ENCODE measurements around the gene FLNA. TPM values are rescaled to one million over a fixed set of nuclear protein-coding genes. Genes with fewer than 3 reads are reported as not detected.

The FLNA gene
- total and polyA plus RNA-seq, 4 donors: 187 to 384 (median 237) TPM

- DNase-seq (ENCODE audit: low read depth in 4 of 6, low spot score in 6 of 6): peak in 1 of 6 donors; percentile 72
- Histone ChIP-seq H3K4me3 (ENCODE audit: low read depth, low read length) (no peak overlapping the region), H3K27me3 (ENCODE audit: control insufficient read depth, insufficient read depth, low read length) (no peaks in the 10 kb centered on the region), H3K27ac (ENCODE audit: low read depth, low read length) (no peak overlapping the region), H3K36me3 (ENCODE audit: control insufficient read depth, insufficient read depth, low read length) (no peaks in the 10 kb centered on the region), H3K4me1 (ENCODE audit: control insufficient read depth, insufficient read depth, low read length) (peaks cover 8% of the 10 kb centered on the region), H3K9me3 (ENCODE audit: control insufficient read depth, insufficient read depth, low read length) (no peaks in the 10 kb centered on the region)
- 44% methylated on average over 10 of the region's 11 CpGs for WGBS (ENCODE audit: insufficient coverage)
These were observed 47.2 kb downstream of the FLNA start for GRCh38 chrX:154327038-154327820.

- no peak for DNase-seq (ENCODE audit: low read depth in 4 of 6, low spot score in 6 of 6)
- H3K9me3 ChIP-seq (ENCODE audit: control insufficient read depth, insufficient read depth, low read length): no peaks in the 10 kb centered on the region
- H3K27ac ChIP-seq (ENCODE audit: low read depth, low read length): no peak overlapping the region
- H3K36me3 ChIP-seq (ENCODE audit: control insufficient read depth, insufficient read depth, low read length): no peaks in the 10 kb centered on the region
- H3K4me3 ChIP-seq (ENCODE audit: low read depth, low read length): no peak overlapping the region
- no peaks in the 10 kb centered on the region for H3K27me3 ChIP-seq (ENCODE audit: control insufficient read depth, insufficient read depth, low read length)
- H3K4me1 ChIP-seq (ENCODE audit: control insufficient read depth, insufficient read depth, low read length): peaks cover 8% of the 10 kb centered on the region
- WGBS (ENCODE audit: insufficient coverage): 70% methylated on average over 7 of the region's 8 CpGs
These were observed 48.9 kb downstream of the FLNA start for GRCh38 chrX:154325541-154325940.

- WGBS (ENCODE audit: insufficient coverage): 61% methylated on average over 7 of the region's 7 CpGs
- no peaks in the 10 kb centered on the region for H3K9me3 ChIP-seq (ENCODE audit: control insufficient read depth, insufficient read depth, low read length)
- H3K27me3 ChIP-seq (ENCODE audit: control insufficient read depth, insufficient read depth, low read length): no peaks in the 10 kb centered on the region
- no peak for DNase-seq (ENCODE audit: low read depth in 4 of 6, low spot score in 6 of 6)
- no peaks in the 10 kb centered on the region for H3K36me3 ChIP-seq (ENCODE audit: control insufficient read depth, insufficient read depth, low read length)
- H3K4me1 ChIP-seq (ENCODE audit: control insufficient read depth, insufficient read depth, low read length): peaks cover 5% of the 10 kb centered on the region
- no peak overlapping the region for H3K4me3 ChIP-seq (ENCODE audit: low read depth, low read length)
- H3K27ac ChIP-seq (ENCODE audit: low read depth, low read length): no peak overlapping the region
These were observed 50.9 kb downstream of the FLNA start for GRCh38 chrX:154323537-154323936.

GRCh38 chrX:154322890-154323289, 51.5 kb downstream of the FLNA start:
- Histone ChIP-seq H3K9me3 (ENCODE audit: control insufficient read depth, insufficient read depth, low read length) (no peaks in the 10 kb centered on the region), H3K36me3 (ENCODE audit: control insufficient read depth, insufficient read depth, low read length) (no peaks in the 10 kb centered on the region), H3K27ac (ENCODE audit: low read depth, low read length) (no peak overlapping the region), H3K27me3 (ENCODE audit: control insufficient read depth, insufficient read depth, low read length) (no peaks in the 10 kb centered on the region), H3K4me1 (ENCODE audit: control insufficient read depth, insufficient read depth, low read length) (peaks cover 4% of the 10 kb centered on the region), H3K4me3 (ENCODE audit: low read depth, low read length) (no peak overlapping the region)
- no peak for DNase-seq (ENCODE audit: low read depth in 4 of 6, low spot score in 6 of 6)
- 65% methylated on average over 9 of the region's 10 CpGs for WGBS (ENCODE audit: insufficient coverage)

GRCh38 chrX:154321594-154321993, 52.8 kb downstream of the FLNA start:
- H3K4me1 ChIP-seq (ENCODE audit: control insufficient read depth, insufficient read depth, low read length): no peaks in the 10 kb centered on the region
- H3K36me3 ChIP-seq (ENCODE audit: control insufficient read depth, insufficient read depth, low read length): no peaks in the 10 kb centered on the region
- 65% methylated on average over 10 of the region's 10 CpGs for WGBS (ENCODE audit: insufficient coverage)
- DNase-seq (ENCODE audit: low read depth in 4 of 6, low spot score in 6 of 6): peak in 2 of 6 donors; percentile 73 to 75
- no peaks in the 10 kb centered on the region for H3K27me3 ChIP-seq (ENCODE audit: control insufficient read depth, insufficient read depth, low read length)
- H3K4me3 ChIP-seq (ENCODE audit: low read depth, low read length): no peak overlapping the region
- H3K9me3 ChIP-seq (ENCODE audit: control insufficient read depth, insufficient read depth, low read length): no peaks in the 10 kb centered on the region
- no peak overlapping the region for H3K27ac ChIP-seq (ENCODE audit: low read depth, low read length)

- DNase-seq (ENCODE audit: low read depth in 4 of 6, low spot score in 6 of 6): no peak
- WGBS (ENCODE audit: insufficient coverage): 65% methylated on average over 3 of the region's 7 CpGs
- Histone ChIP-seq H3K36me3 (ENCODE audit: control insufficient read depth, insufficient read depth, low read length) (no peaks in the 10 kb centered on the region), H3K4me3 (ENCODE audit: low read depth, low read length) (no peak overlapping the region), H3K27ac (ENCODE audit: low read depth, low read length) (no peak overlapping the region), H3K27me3 (ENCODE audit: control insufficient read depth, insufficient read depth, low read length) (no peaks in the 10 kb centered on the region), H3K4me1 (ENCODE audit: control insufficient read depth, insufficient read depth, low read length) (no peaks in the 10 kb centered on the region), H3K9me3 (ENCODE audit: control insufficient read depth, insufficient read depth, low read length) (no peaks in the 10 kb centered on the region)
These were observed 53.3 kb downstream of the FLNA start for GRCh38 chrX:154321152-154321551.

GRCh38 chrX:154320406-154320805, 54.0 kb downstream of the FLNA start:
- H3K9me3 ChIP-seq (ENCODE audit: control insufficient read depth, insufficient read depth, low read length): no peaks in the 10 kb centered on the region
- 85% methylated on average over 8 of the region's 11 CpGs for WGBS (ENCODE audit: insufficient coverage)

GRCh38 chrX:154317391-154317995, 56.9 kb downstream of the FLNA start:
- Histone ChIP-seq H3K27ac (ENCODE audit: low read depth, low read length) (no peak overlapping the region), H3K4me1 (ENCODE audit: control insufficient read depth, insufficient read depth, low read length) (no peaks in the 10 kb centered on the region), H3K27me3 (ENCODE audit: control insufficient read depth, insufficient read depth, low read length) (no peaks in the 10 kb centered on the region), H3K36me3 (ENCODE audit: control insufficient read depth, insufficient read depth, low read length) (no peaks in the 10 kb centered on the region), H3K9me3 (ENCODE audit: control insufficient read depth, insufficient read depth, low read length) (no peaks in the 10 kb centered on the region), H3K4me3 (ENCODE audit: low read depth, low read length) (no peak overlapping the region)
- WGBS (ENCODE audit: insufficient coverage): 28% methylated on average over 7 of the region's 7 CpGs
- DNase-seq (ENCODE audit: low read depth in 4 of 6, low spot score in 6 of 6): peak in 2 of 6 donors; percentile 46 to 48

More at GRCh38 chrX:154320406-154320805, 54.0 kb downstream of the FLNA start:
- Histone ChIP-seq H3K4me3 (ENCODE audit: low read depth, low read length) (no peak overlapping the region), H3K27me3 (ENCODE audit: control insufficient read depth, insufficient read depth, low read length) (no peaks in the 10 kb centered on the region), H3K27ac (ENCODE audit: low read depth, low read length) (no peak overlapping the region), H3K4me1 (ENCODE audit: control insufficient read depth, insufficient read depth, low read length) (no peaks in the 10 kb centered on the region), H3K36me3 (ENCODE audit: control insufficient read depth, insufficient read depth, low read length) (no peaks in the 10 kb centered on the region)
- no peak for DNase-seq (ENCODE audit: low read depth in 4 of 6, low spot score in 6 of 6)

- Histone ChIP-seq H3K4me1 (ENCODE audit: control insufficient read depth, insufficient read depth, low read length) (no peaks in the 10 kb centered on the region), H3K36me3 (ENCODE audit: control insufficient read depth, insufficient read depth, low read length) (no peaks in the 10 kb centered on the region), H3K27ac (ENCODE audit: low read depth, low read length) (no peak overlapping the region), H3K27me3 (ENCODE audit: control insufficient read depth, insufficient read depth, low read length) (no peaks in the 10 kb centered on the region), H3K4me3 (ENCODE audit: low read depth, low read length) (no peak overlapping the region), H3K9me3 (ENCODE audit: control insufficient read depth, insufficient read depth, low read length) (no peaks in the 10 kb centered on the region)
- DNase-seq (ENCODE audit: low read depth in 4 of 6, low spot score in 6 of 6): no peak
- WGBS (ENCODE audit: insufficient coverage): 56% methylated on average over 3 of the region's 3 CpGs
These were observed 59.0 kb downstream of the FLNA start for GRCh38 chrX:154315416-154315815.

- Histone ChIP-seq H3K4me3 (ENCODE audit: low read depth, low read length) (no peak overlapping the region), H3K27me3 (ENCODE audit: control insufficient read depth, insufficient read depth, low read length) (no peaks in the 10 kb centered on the region), H3K9me3 (ENCODE audit: control insufficient read depth, insufficient read depth, low read length) (no peaks in the 10 kb centered on the region), H3K36me3 (ENCODE audit: control insufficient read depth, insufficient read depth, low read length) (no peaks in the 10 kb centered on the region), H3K27ac (ENCODE audit: low read depth, low read length) (no peak overlapping the region), H3K4me1 (ENCODE audit: control insufficient read depth, insufficient read depth, low read length) (no peaks in the 10 kb centered on the region)
- DNase-seq (ENCODE audit: low read depth in 4 of 6, low spot score in 6 of 6): no peak
- 65% methylated on average over 3 of the region's 5 CpGs for WGBS (ENCODE audit: insufficient coverage)
These were observed 61.3 kb downstream of the FLNA start for GRCh38 chrX:154313147-154313546.

Measured in spinal cord (tissue), 10 donors.